T follicular helper cell (primary cell): ENCODE data around the gene PCDHA2.
"Not testable (repeated sequence)": the region's sequence is repeated elsewhere in the genome, so short reads cannot be mapped to it uniquely, and the experiment has no call there.

Experiments
- DNase-seq: peaks from one replicate; pipeline ENCODE4 v3.0.0-alpha.2; 2020; ENCODE audit warnings: low read depth
- total RNA-seq, 2 experiments: gene quantifications; one replicate each; lab custom pipeline; 2026; lab: John Stamatoyannopoulos, UW

PCDHA2 gene
- 0 to 0.09 reads per million in 2 experiments for total RNA-seq

GRCh38 chr5:140794595-140795258, at the start of gene PCDHA2:
Gene PCDHA2, plus strand, starts transcription at chr5:140794852.
- DNase-seq, result no peak

- no peak for DNase-seq
Observed at GRCh38 chr5:140753561-140753960, 41.1 kb upstream of the PCDHA2 start.

- DNase-seq, result no peak
Observed at GRCh38 chr5:140764177-140764973, 30.3 kb upstream of the PCDHA2 start.

GRCh38 chr5:140767444-140767843, 27.2 kb upstream of the PCDHA2 start:
- no peak for DNase-seq

- no peak for DNase-seq
Observed at GRCh38 chr5:140780512-140780911, 14.1 kb upstream of the PCDHA2 start.

GRCh38 chr5:140785905-140786686, 8.6 kb upstream of the PCDHA2 start, which contains the start of gene PCDHA1:
Gene PCDHA1, plus strand, starts transcription at chr5:140786140.
- DNase-seq, result no peak

GRCh38 chr5:140787422-140787821, 7.2 kb upstream of the PCDHA2 start:
- not testable (repeated sequence) for DNase-seq

- not testable (repeated sequence) for DNase-seq
Observed at GRCh38 chr5:140787849-140788504, 6.7 kb upstream of the PCDHA2 start.

GRCh38 chr5:140791089-140791488, 3.6 kb upstream of the PCDHA2 start:
- no peak for DNase-seq

- DNase-seq, result no peak
Observed at GRCh38 chr5:140795259-140795641, 598 bp downstream of the PCDHA2 start.

- DNase-seq, result not testable (repeated sequence)
Observed at GRCh38 chr5:140796072-140796717, 1.5 kb downstream of the PCDHA2 start.

GRCh38 chr5:140796718-140797095, 2.1 kb downstream of the PCDHA2 start:
- no peak for DNase-seq

- DNase-seq, result no peak
Observed at GRCh38 chr5:140800816-140801493, 6.3 kb downstream of the PCDHA2 start, which contains the start of gene PCDHA3. Gene PCDHA3, plus strand, starts transcription at chr5:140801057.

- DNase-seq, result no peak
Observed at GRCh38 chr5:140801494-140801841, 6.8 kb downstream of the PCDHA2 start.

GRCh38 chr5:140802381-140802780, 7.7 kb downstream of the PCDHA2 start:
- not testable (repeated sequence) for DNase-seq

GRCh38 chr5:140802781-140803271, 8.2 kb downstream of the PCDHA2 start:
- DNase-seq, result no peak

GRCh38 chr5:140806834-140807775, 12.5 kb downstream of the PCDHA2 start, which contains the start of gene PCDHA4:
Gene PCDHA4, plus strand, starts transcription at chr5:140807068.
- DNase-seq, result no peak

- DNase-seq, result not testable (repeated sequence)
Observed at GRCh38 chr5:140808241-140808888, 13.7 kb downstream of the PCDHA2 start.

- DNase-seq, result no peak
Observed at GRCh38 chr5:140808889-140809291, 14.2 kb downstream of the PCDHA2 start.
